Transverse colon (tissue), 4 donors: Measurements from ENCODE around the gene CENATAC. TPM values are rescaled to one million over a fixed set of nuclear protein-coding genes. Genes with fewer than 3 reads are reported as not detected.
"Not testable (repeated sequence)": the region's sequence is repeated elsewhere in the genome, so short reads cannot be mapped to it uniquely, and the experiment has no call there.

Source experiments
- DNase-seq: peaks from one replicate; pipeline ENCODE4 v3.0.0-alpha.2; 2019
- H3K27ac ChIP-seq, 4 donors: fragments of 200-600 bp; sonication (generic); 2 replicates each; pipeline ENCODE4 v1.5.1; 2016 to 2018; ENCODE audit warnings: inconsistent platforms in 4 of 4
- H3K27me3 ChIP-seq: fragments of 200-600 bp; sonication (generic); 2 replicates; pipeline ENCODE4 v1.5.1; 2017; ENCODE audit warnings: inconsistent platforms
- H3K36me3 ChIP-seq, 4 donors: fragments of 200-600 bp; sonication (generic); 2 replicates each; pipeline ENCODE4 v1.5.1; 2017 to 2019; ENCODE audit warnings: inconsistent platforms in 4 of 4
- H3K4me1 ChIP-seq, 4 donors: fragments of 200-600 bp; sonication (generic); 2 replicates each; pipeline ENCODE4 v1.5.1; 2017 to 2020; ENCODE audit warnings: inconsistent platforms in 4 of 4
- H3K4me3 ChIP-seq, 4 donors: fragments of 200-600 bp; sonication (generic); 1 replicate in 1 of 4; 2 replicates in 3 of 4; pipeline versions ENCODE4 v1.5.1 to v1.6.1; 2017 to 2019; ENCODE audit warnings: inconsistent platforms in 4 of 4
- H3K9me3 ChIP-seq, 2 donors: fragments of 200-600 bp; sonication (generic); 2 replicates each; pipeline ENCODE4 v1.5.1; 2017 to 2019; ENCODE audit warnings: inconsistent platforms in 2 of 2
- CTCF ChIP-seq, 5 experiments: fragments of 200-600 bp in 3 of 5; fragments of 450-650 bp in 2 of 5; sonication (generic) in 3 of 5; IDR thresholded peaks; 1 replicate in 2 of 5; 2 replicates in 3 of 5; pipeline ENCODE4 v1.5.1; 2016 to 2017; ENCODE audit warnings: antibody characterized with exemption in 5 of 5, inconsistent platforms in 3 of 5, mild to moderate bottlenecking in 2 of 5, moderate library complexity in 1 of 5
- EP300 ChIP-seq: sonication (generic); formaldehyde crosslinking; IDR thresholded peaks from one replicate; pipeline ENCODE4 v1.6.1; 2017; ENCODE audit warnings: antibody characterized with exemption, low read depth
- POLR2A ChIP-seq: fragments of 450-650 bp; IDR thresholded peaks from one replicate; pipeline ENCODE4 v1.6.1; 2016; ENCODE audit warnings: antibody characterized with exemption, mild to moderate bottlenecking, moderate library complexity
- POLR2AphosphoS5 ChIP-seq, 3 donors: sonication (generic); formaldehyde crosslinking; IDR thresholded peaks; one replicate each; pipeline ENCODE4 v1.6.1; 2016; ENCODE audit warnings: antibody characterized with exemption in 3 of 3
- WGBS, 2 donors: methylation state at CpG; one replicate each; pipeline ENCODE4 v1.1.5; 2018; ENCODE audit warnings: low coverage in 1 of 2; 5-methylcytosine and 5-hydroxymethylcytosine counted together
- in situ Hi-C, 4 donors: fragments of 200-750 bp; cut with MboI; loops; one replicate each; pipeline versions ENCODE4 v1.15.0 to v1.15.1; 2017; ENCODE audit warnings: low sequenced_read_pairs in 3 of 4, low pct_ligation_motif_present in 1 of 4, low pct_unique_long_range_greater_than_20kb in 1 of 4
- intact Hi-C: fragments of 100-400 bp; cut with DNase I; formaldehyde crosslinking; loops from one replicate; pipeline ENCODE4 v1.15.1; 2023; ENCODE audit warnings: low total_unique reads
- total RNA-seq, 4 donors: library from RNA; depleted of rRNA; stranded (reverse); fragments of >200 nt; gene quantifications; one replicate each; pipeline ENCODE4 v1.1.0, GENCODE V29; 2016

CENATAC gene
- total RNA-seq, 4 donors from 2014 or later = 46.1 to 94.3 (median 82.2) TPM

DNA sequence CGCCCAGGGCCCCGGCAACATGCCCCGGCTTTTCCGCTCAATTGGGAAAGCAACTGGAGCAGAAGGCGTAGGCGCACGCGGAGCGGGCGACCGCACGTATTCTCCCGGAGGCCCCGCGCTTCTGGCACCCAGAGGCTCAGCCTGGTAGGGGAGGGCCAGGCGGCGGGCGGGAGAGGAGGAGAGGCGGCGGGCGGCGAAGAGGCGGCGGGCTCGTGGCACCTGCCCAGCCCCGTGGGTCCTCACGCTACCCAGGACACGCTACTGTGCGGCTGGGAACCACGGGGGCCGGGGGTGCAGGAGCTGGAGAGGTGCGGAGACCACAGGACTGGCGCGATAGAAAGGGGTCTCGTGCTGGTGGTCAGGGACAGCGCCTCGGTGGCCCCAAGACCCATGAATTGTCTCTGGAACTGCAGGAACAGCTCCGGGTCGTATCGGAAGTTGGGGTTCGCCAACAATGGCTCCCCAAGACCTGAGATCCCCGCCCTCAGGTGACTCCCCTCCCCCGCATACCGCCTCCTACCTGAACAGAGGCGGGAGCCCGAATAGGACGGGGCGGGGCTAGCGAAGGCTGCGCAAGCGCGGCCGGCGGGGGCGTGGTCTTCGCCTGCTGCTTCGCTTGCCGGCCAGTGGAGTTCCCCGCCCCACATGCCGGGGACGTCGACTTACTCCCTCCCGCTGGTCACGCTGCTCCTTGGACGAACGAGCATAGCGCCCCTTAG lies 32.5 kb downstream of the CENATAC start, which contains the start of gene SLC37A4:
TSS of gene SLC37A4 (minus strand) at position 549 of the 719 bp plus-strand sequence.
- Histone ChIP-seq H3K4me1 (peaks cover 7 to 40% (median 31%) of the 10 kb centered on the region in 4 donors), H3K27ac (peak within 1 kb of the TSS; percentile 85 to 92 (median 88)), H3K27me3 (no peaks in the 10 kb centered on the region), H3K9me3 (no peaks in the 10 kb centered on the region), H3K4me3 (peak within 1 kb of the TSS; percentile 48 to 82 (median 68)), H3K36me3 (no peaks in the 10 kb centered on the region)
- intact Hi-C loops (no loop called here), in situ Hi-C loops (no loop called here)
- 1% methylated on average over 53 of the region's 67 CpGs; no CpG with 5 or more reads in 1 of the 2 donors for WGBS, 2 donors
- TF ChIP-seq CTCF (IDR thresholded peaks at IDR 0.05) (peak in 2 of 5 experiments; percentile 80 to 96), POLR2A (peak; percentile 61), POLR2AphosphoS5 (IDR thresholded peaks at IDR 0.05) (peak; percentile 68 to 86 (median 83)), EP300 (no peak)
- DNase-seq = peak; percentile 100

GRCh38 chr11:119031912-119032280 lies 34.0 kb downstream of the CENATAC start:
- no peak for DNase-seq
- Histone ChIP-seq H3K9me3 (no peaks in the 10 kb centered on the region), H3K4me3 (no peak overlapping the region), H3K27me3 (no peaks in the 10 kb centered on the region), H3K4me1 (peaks cover 7 to 38% (median 29%) of the 10 kb centered on the region in 4 donors), H3K36me3 (no peaks in the 10 kb centered on the region), H3K27ac (no peak overlapping the region)
- no peak for TF ChIP-seq EP300
- TF ChIP-seq CTCF (IDR thresholded peaks at IDR 0.05) = no peak
- no peak for TF ChIP-seq POLR2A
- TF ChIP-seq POLR2AphosphoS5 (IDR thresholded peaks at IDR 0.05) = no peak
- intact Hi-C loops = no loop called here
- WGBS, 2 donors = 75 to 84% methylated on average over 3 to 9 of the region's 9 CpGs
- in situ Hi-C loops = no loop called here

GRCh38 chr11:119033421-119033820 lies 35.5 kb downstream of the CENATAC start:
- intact Hi-C loops = not testable (repeated sequence)
- 83 to 100% methylated on average over 1 to 10 of the region's 10 CpGs for WGBS, 2 donors

DNA sequence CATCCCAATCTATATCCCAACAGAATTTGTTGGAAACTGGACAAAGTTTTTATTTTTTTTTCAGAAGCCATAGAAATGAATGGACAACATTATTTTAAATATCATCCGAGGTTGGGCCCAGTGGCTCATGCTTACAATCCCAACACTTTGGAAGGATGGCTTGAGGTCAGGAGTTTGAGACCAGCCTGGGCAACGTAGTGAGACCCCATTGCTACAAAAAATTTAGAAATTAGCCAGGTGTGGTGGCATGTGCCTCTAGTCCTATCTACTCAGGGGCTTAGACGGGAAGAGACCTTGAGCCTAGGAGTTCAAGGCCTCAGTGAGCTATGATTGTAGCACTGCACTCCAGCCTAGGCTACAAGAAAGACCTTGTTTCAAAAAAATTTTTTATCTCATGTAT lies 36.9 kb downstream of the CENATAC start:
- no peak overlapping the region for H3K27ac ChIP-seq
- TF ChIP-seq EP300 (no peak), POLR2AphosphoS5 (IDR thresholded peaks at IDR 0.05) (no peak), POLR2A (no peak), CTCF (IDR thresholded peaks at IDR 0.05) (no peak)
- H3K4me3 ChIP-seq = no peak overlapping the region
- no peak for DNase-seq
- no peaks in the 10 kb centered on the region for H3K36me3 ChIP-seq
- no peaks in the 10 kb centered on the region for H3K27me3 ChIP-seq
- in situ Hi-C loops (no loop called here), intact Hi-C loops (no loop called here)
- H3K4me1 ChIP-seq = peaks cover 0 to 8% (median 4%) of the 10 kb centered on the region in 4 donors
- H3K9me3 ChIP-seq = no peaks in the 10 kb centered on the region
- 95% methylated on average over 3 of the region's 3 CpGs; no CpG with 5 or more reads in 1 of the 2 donors for whole genome bisulfite sequencing, 2 donors

More at GRCh38 chr11:119033421-119033820, 35.5 kb downstream of the CENATAC start:
- in situ Hi-C loops, H3K4me3 ChIP-seq, H3K36me3 ChIP-seq, H3K27me3 ChIP-seq, H3K27ac ChIP-seq, H3K9me3 ChIP-seq, DNase-seq: not testable (repeated sequence)
- H3K4me1 ChIP-seq = peaks cover 7 to 22% (median 15%) of the 10 kb centered on the region in 4 donors
